GM19351 (cell line): Measurements from ENCODE around the gene MRPL43.
"Not testable (repeated sequence)": the region's sequence is repeated elsewhere in the genome, so short reads cannot be mapped to it uniquely, and the experiment has no call there.

Experiments
- ATAC-seq: cut with Tn5 transposase; IDR thresholded peaks from one replicate; pipeline ENCODE4 v1.9.1; 2021; ENCODE audit warnings: mild to moderate bottlenecking, moderate library complexity; ENCODE audit not compliant: unreplicated experiment

MRPL43 gene

DNA sequence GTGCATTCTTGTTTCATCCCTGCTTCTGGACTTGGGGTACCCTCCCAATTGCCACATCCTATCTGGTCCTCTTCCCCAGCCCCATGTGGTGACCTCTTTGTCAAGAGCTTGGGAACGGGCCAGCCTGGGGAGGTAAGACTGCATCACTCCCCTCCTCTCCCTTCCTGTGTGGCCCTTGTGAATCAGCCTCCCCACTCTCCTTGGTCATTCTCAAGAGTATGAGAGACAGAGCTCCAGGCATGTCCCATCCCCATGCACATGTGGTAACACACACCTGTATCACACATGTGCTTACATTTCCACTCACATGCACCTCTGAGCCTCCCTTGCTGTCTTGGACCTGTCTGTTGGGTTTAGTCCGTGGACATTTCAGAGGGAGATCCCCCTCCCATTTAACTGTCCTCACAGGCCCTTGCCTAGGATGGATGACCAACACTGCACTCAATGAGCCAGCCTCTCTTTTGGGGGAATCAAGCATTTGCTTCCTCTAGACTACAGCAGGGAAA is 2.6 kb downstream of the MRPL43 start:
- ATAC-seq = no peak

GRCh38 chr10:100983868-100984671 is 3.2 kb downstream of the MRPL43 start:
- ATAC-seq = no peak

- ATAC-seq = no peak
These were observed 4.1 kb downstream of the MRPL43 start for GRCh38 chr10:100982916-100983830.

- no peak for ATAC-seq
These were observed 6.0 kb downstream of the MRPL43 start for GRCh38 chr10:100981178-100981772.

GRCh38 chr10:100980711-100981110 is 6.6 kb downstream of the MRPL43 start:
- no peak for ATAC-seq

GRCh38 chr10:100980311-100980710 is 7.0 kb downstream of the MRPL43 start:
- ATAC-seq = no peak

DNA sequence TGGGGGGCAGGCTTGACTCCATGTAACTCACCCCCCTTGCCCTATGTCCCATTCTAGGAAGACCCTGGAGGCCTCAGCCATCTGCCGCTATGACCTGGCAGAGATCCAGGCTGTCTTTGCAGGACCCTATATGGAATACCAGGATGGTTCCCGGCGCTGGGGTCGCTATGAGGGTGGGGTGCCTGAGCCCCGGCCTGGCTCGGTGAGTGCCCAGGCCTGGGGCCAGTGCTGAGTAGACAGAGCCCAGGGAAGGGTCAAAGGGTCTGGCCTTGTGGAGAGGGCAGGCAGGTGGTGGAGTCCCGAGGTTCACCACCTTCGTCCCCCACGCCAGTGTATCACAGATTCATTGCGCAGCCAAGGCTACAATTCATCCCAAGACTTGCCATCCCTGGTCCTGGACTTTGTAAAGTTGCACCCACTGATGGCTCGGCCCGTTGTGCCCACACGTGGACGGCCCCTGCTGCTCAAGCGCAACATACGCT is 7.5 kb downstream of the MRPL43 start:
- ATAC-seq = no peak

DNA sequence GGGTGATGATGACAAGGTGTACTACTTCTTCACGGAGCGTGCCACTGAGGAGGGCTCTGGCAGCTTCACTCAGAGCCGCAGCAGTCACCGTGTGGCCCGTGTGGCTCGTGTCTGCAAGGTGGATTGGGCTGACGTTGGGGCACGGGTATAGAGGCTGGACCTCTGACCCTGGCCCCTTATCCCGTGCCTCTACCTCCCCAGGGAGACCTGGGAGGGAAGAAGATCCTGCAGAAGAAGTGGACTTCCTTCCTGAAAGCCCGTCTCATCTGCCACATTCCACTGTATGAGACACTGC is 8.4 kb downstream of the MRPL43 start:
- ATAC-seq = no peak

DNA sequence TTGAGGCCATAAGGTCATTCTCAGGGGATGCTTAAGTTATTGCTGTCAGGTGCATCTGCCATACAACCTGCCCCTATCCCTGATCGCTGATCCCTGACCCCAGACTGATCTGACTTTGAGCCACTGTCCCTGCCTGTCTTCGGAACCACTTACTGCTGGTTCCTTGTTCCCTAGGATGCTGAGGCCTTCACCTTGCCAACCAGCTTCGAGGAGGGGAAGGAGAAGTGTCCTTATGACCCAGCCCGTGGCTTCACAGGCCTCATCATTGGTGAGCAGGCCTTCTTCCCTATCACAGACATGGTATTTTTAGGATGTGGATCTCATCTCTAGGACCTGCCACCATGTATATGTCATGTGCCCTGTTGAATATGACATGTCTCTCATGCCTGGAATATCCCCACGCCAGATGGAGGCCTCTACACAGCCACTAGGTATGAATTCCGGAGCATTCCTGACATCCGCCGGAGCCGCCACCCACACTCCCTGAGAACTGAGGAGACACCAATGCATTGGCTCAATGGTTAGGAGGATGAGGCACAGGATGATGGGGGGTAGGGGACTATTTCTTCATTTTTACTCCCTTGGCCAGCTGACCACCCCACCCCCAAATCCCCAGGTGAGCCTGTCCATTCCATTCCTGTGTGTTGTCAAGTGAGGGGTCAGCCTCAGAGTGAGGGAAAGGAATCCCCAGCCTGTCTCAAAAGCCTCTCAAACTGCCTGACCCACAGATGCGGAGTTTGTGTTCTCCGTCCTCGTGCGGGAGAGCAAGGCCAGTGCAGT is 9.0 kb downstream of the MRPL43 start:
- no peak for ATAC-seq

GRCh38 chr10:100977436-100977835 is 9.9 kb downstream of the MRPL43 start:
- ATAC-seq = no peak

DNA sequence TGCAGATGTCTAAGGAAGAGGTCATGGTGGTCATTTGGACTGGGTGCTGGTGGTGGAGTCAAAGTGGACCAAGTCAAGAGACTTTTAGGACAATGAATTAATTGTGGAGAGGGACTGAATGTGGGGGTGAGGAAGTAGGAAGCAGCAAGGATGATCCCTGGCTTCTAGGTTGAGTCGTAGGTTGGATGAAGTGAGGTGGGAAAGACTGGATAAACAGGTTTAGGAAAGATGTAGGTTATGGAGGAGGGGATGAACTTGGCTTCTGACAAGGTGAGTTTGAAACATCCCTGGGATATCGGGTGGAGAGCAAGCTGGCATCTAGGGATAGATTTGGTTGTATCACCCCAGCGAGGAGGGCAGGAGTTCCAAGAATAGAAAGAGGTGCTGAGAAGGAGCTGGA is 10.4 kb downstream of the MRPL43 start:
- no peak for ATAC-seq

GRCh38 chr10:100975397-100975796 is 11.9 kb downstream of the MRPL43 start:
- not testable (repeated sequence) for ATAC-seq

DNA sequence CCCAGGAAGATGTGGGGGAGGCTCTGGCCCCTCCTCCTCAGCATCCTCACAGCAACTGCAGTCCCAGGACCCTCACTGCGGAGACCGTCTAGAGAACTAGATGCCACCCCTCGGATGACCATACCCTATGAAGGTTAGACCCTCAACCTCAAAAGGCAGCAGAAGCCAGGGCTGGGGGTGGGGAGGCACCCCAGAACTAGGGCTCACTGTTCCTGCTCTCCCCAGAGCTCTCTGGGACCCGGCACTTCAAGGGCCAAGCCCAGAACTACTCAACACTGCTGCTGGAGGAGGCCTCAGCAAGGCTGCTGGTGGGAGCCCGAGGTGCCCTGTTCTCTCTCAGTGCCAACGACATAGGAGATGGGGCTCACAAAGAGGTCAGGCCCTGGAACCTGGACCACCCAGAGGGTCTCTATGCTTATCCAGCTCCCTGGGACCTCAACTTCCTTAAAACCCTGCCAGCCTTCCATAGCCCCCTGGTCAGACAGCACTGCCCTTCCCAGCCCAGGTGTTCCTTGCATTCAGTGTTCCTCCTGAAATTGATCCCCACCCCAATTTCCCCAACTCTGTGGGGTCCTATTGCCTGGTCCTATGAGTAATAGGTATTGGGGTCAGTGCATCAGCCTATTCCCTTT is 14.3 kb downstream of the MRPL43 start:
- ATAC-seq = no peak

- no peak for ATAC-seq
These were observed 15.0 kb downstream of the MRPL43 start for GRCh38 chr10:100972115-100972903.

GRCh38 chr10:100970914-100971811 is 16.1 kb downstream of the MRPL43 start:
- ATAC-seq = no peak

- ATAC-seq = no peak
These were observed 17.0 kb downstream of the MRPL43 start for GRCh38 chr10:100970076-100970913.
